PFSK-1 (cell line): ENCODE measurements around the gene FASTK.

Source experiments
- FOXP2 ChIP-seq: optimal IDR thresholded peaks from 2 replicates; pipeline ENCODE3; 2011; ENCODE audit warnings: borderline replicate concordance, control low read depth, inconsistent platforms; ENCODE audit not compliant: insufficient read depth; ENCODE audit errors: extremely low read length, extremely low read depth
- POLR2AphosphoS5 ChIP-seq: IDR thresholded peaks from 2 replicates; pipeline ENCODE4 v1.6.1; 2012; ENCODE audit warnings: low read depth, mild to moderate bottlenecking, control low read depth, low read length, moderate library complexity
- SIN3A ChIP-seq: IDR thresholded peaks from 2 replicates; pipeline ENCODE4 v1.6.1; 2012; ENCODE audit warnings: mild to moderate bottlenecking, low read length, moderate library complexity, borderline replicate concordance; ENCODE audit not compliant: insufficient read depth
- TAF1 ChIP-seq: IDR thresholded peaks from 2 replicates; pipeline ENCODE4 v1.6.1; 2012; ENCODE audit warnings: low read length, control low read depth, borderline replicate concordance; ENCODE audit not compliant: insufficient read depth
- TF ChIP-seq, protein P1 (sequence below), 2 experiments: IDR thresholded peaks; 2 replicates each; pipeline versions ENCODE4 v1.6.1 to v1.8.0; 2011 to 2012; ENCODE audit warnings: low read depth in 2 of 2, low read length in 2 of 2, control low read depth in 1 of 2, inconsistent platforms in 1 of 2, mild to moderate bottlenecking in 1 of 2, moderate library complexity in 1 of 2; ENCODE audit not compliant: insufficient read depth in 1 of 2

Gene FASTK

DNA sequence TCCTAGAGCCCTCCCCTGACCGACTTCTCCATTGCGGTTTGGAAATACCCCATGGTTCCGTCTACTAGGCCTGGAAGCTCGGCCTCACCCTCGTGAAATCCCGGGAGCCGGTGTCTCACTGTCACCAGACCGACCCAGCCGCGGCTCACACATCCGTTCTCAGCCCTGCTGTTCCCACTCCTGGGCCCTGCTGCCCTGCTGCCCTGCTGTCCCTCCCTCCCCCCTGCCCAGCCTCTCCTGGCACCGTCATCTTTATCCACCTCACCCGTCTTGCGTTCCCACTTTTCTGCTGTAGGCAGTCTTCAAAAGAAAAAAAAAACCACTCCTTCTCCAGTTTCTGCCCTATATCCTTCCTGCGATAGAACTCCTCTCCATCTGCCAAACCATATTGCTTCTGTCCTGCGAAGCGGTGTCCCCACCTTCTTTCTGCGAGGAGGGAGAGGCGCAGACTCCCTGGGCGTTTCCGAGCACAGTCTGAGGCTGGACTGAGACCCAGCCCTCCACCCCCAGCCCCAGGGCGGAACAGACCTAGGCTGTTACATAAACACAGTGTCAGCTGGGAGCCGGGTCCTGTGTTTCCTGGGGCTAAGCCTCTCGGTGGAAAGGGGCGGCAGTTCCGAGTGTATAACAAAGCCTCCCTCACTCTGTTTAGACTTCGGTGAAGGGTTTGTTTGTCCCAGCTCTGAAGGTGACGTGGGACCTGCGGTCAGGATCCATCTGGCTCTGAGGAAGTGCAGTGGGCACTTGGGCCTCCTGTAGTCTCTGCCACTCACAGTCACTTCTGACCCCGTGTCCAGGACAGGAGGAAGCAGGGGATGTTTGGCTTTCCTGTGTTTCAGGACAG is 8.5 kb upstream of the FASTK start:
- TF ChIP-seq FOXP2: no peak

DNA sequence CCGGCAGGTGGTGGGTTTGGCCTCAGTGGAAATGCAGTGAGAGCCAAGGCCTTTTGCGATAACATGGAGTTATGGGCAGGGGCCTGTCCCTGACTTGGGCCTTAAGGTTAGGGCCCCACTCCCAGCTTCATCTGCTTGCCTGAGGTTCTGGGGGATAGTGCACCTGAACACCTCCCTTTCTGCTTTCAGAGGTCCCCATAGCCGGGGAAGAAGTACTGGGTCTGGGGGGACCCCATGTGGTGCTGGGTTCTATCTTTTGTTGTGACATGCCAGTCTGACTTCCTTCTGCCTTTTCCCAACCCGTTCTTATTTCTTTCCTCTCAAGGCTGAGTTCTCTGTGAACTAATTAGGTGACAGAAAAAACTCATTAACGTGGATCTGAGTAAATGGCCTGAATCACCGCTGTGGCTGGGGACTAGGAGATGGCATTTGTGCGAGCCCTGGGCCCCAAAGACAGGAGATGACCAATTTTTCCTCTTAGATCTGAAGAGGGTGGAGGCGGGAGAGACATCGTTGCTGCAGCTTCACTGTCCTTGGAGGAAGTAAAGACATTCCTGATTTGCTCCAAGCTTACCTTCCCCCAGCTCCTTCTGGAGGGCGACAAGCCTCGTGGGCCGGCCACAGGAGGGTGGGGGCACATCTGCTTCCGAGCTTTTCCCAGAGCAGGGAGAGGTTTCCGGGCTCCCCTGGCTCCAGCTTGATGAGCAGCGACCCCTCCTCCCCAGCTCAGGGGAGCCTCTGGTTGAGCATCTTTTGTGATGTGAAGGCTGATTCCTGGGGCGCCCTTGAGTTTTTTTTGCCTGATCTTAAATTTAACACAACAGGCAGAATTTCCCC is 7.6 kb upstream of the FASTK start:
- no peak for TF ChIP-seq TAF1
- no peak for TF ChIP-seq SIN3A
- TF ChIP-seq, protein P1, sequence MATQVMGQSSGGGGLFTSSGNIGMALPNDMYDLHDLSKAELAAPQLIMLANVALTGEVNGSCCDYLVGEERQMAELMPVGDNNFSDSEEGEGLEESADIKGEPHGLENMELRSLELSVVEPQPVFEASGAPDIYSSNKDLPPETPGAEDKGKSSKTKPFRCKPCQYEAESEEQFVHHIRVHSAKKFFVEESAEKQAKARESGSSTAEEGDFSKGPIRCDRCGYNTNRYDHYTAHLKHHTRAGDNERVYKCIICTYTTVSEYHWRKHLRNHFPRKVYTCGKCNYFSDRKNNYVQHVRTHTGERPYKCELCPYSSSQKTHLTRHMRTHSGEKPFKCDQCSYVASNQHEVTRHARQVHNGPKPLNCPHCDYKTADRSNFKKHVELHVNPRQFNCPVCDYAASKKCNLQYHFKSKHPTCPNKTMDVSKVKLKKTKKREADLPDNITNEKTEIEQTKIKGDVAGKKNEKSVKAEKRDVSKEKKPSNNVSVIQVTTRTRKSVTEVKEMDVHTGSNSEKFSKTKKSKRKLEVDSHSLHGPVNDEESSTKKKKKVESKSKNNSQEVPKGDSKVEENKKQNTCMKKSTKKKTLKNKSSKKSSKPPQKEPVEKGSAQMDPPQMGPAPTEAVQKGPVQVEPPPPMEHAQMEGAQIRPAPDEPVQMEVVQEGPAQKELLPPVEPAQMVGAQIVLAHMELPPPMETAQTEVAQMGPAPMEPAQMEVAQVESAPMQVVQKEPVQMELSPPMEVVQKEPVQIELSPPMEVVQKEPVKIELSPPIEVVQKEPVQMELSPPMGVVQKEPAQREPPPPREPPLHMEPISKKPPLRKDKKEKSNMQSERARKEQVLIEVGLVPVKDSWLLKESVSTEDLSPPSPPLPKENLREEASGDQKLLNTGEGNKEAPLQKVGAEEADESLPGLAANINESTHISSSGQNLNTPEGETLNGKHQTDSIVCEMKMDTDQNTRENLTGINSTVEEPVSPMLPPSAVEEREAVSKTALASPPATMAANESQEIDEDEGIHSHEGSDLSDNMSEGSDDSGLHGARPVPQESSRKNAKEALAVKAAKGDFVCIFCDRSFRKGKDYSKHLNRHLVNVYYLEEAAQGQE (IDR thresholded peaks at IDR 0.05; ENCODE audit: insufficient read depth in 1 of 2, low read depth in 2 of 2, low read length in 2 of 2): no peak
- no peak for TF ChIP-seq POLR2AphosphoS5
- no peak for TF ChIP-seq FOXP2

- TF ChIP-seq, protein P1 (IDR thresholded peaks at IDR 0.05; ENCODE audit: insufficient read depth in 1 of 2, low read depth in 2 of 2, low read length in 2 of 2): no peak
- TF ChIP-seq POLR2AphosphoS5 (no peak), FOXP2 (no peak), SIN3A (no peak), TAF1 (0 out of 2 replicates have a peak, but pooled peaks have one; percentile 49)
Observed at GRCh38 chr7:151087245-151088018, 6.8 kb upstream of the FASTK start.

DNA sequence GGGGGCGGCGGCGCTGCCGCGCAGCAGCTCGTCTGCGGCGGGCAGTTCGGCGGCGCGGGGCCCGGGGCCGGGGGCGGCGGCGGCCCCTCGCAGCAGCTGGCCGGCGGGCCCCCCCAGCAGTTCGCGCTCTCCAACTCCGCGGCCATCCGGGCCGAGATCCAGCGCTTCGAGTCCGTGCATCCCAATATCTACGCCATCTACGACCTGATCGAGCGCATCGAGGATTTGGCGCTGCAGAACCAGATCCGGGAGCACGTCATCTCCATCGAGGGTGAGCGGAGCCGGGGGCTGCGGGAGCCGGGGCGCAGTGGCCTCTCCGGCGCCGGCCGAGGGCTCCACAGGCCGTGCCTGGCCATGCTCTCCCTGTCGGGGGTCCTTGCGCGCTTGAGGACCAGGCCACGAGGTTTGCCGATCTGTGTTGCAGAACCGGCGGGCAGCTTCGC is 6.2 kb upstream of the FASTK start:
- TF ChIP-seq SIN3A: no peak
- no peak for TF ChIP-seq POLR2AphosphoS5
- TF ChIP-seq FOXP2: no peak
- no peak for TF ChIP-seq TAF1
- TF ChIP-seq, protein P1 (IDR thresholded peaks at IDR 0.05; ENCODE audit: insufficient read depth in 1 of 2, low read depth in 2 of 2, low read length in 2 of 2): no peak
